DND-41 (cell line): Measurements from ENCODE around the gene ASMT.
"Not testable (repeated sequence)": the region's sequence is repeated elsewhere in the genome, so short reads cannot be mapped to it uniquely, and the experiment has no call there.

Experiments
- CTCF ChIP-seq: IDR thresholded peaks from 2 replicates; pipeline ENCODE4 v1.5.1; 2012; ENCODE audit warnings: borderline replicate concordance, low read length, moderate library complexity, mild to moderate bottlenecking; ENCODE audit not compliant: poor library complexity, severe bottlenecking; ENCODE audit errors: extremely low read depth
- EZH2 ChIP-seq: IDR thresholded peaks from 3 replicates; pipeline ENCODE4 v1.6.1; 2012; ENCODE audit warnings: borderline replicate concordance, low read depth, mild to moderate bottlenecking, moderate library complexity, low read length, inconsistent platforms; ENCODE audit not compliant: severe bottlenecking

GRCh38 chrX:1684883-1685282 lies 70.0 kb downstream of the ASMT start:
- not testable (repeated sequence) for TF ChIP-seq CTCF, EZH2
